Hepatocyte (in vitro differentiated cells): ENCODE results near the gene HECW1.

Experiments
- EZH2 ChIP-seq: fragments of 200-600 bp; sonication (generic); IDR thresholded peaks from 2 replicates; pipeline ENCODE4 v1.6.1; 2016; ENCODE audit warnings: antibody characterized with exemption, mild to moderate bottlenecking, borderline replicate concordance
- TF ChIP-seq, protein P1 (sequence below): fragments of 200-600 bp; sonication (generic); IDR thresholded peaks from 2 replicates; pipeline ENCODE4 v1.5.1; 2016; ENCODE audit warnings: antibody characterized with exemption, mild to moderate bottlenecking; ENCODE audit not compliant: poor library complexity

DNA sequence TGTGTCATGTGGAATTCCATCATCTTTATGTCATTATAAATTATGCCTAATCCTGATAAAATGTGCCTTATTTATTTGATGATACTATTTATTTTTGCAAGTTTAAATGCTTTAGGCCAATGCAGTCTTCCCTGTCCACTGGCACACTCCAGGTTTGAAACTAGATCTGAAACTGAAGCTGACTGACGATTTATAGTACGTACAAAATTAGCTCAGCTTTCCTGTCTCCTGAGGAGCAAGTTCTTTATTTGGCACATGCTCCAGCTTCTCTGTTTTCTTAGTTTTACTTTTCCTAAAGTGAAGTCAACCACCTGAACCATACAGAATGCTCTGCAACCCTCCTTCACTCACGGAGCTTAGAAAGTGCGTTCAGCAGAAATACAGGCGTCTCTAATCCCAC lies 164.1 kb downstream of the HECW1 start:
- TF ChIP-seq EZH2 = no peak
- TF ChIP-seq, protein P1, sequence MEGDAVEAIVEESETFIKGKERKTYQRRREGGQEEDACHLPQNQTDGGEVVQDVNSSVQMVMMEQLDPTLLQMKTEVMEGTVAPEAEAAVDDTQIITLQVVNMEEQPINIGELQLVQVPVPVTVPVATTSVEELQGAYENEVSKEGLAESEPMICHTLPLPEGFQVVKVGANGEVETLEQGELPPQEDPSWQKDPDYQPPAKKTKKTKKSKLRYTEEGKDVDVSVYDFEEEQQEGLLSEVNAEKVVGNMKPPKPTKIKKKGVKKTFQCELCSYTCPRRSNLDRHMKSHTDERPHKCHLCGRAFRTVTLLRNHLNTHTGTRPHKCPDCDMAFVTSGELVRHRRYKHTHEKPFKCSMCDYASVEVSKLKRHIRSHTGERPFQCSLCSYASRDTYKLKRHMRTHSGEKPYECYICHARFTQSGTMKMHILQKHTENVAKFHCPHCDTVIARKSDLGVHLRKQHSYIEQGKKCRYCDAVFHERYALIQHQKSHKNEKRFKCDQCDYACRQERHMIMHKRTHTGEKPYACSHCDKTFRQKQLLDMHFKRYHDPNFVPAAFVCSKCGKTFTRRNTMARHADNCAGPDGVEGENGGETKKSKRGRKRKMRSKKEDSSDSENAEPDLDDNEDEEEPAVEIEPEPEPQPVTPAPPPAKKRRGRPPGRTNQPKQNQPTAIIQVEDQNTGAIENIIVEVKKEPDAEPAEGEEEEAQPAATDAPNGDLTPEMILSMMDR = no peak
